MCF 10A (cell line): ENCODE data around the gene ITGA11. TPM values are rescaled to one million over a fixed set of nuclear protein-coding genes. Genes with fewer than 3 reads are reported as not detected.
A peak's percentile ranks its signal among the peaks of the same experiment; 100 is the strongest.

ENCODE experiments used
- BruUV-seq: library from RNA; stranded (reverse); fragments of 400-500 nt; replicated peaks from 2 replicates; lab custom pipeline; 2021; lab: Mats Ljungman, UMichigan
- CTCF ChIA-PET: fragments of 300-600 bp; sonication (Branson Sonifier 250); formaldehyde crosslinking; extraction: SDS; loops from one replicate; lab custom pipeline; 2021; ENCODE audit warnings: antibody characterized with exemption, inconsistent platforms; lab: Yijun Ruan, JAX
- POLR2A ChIA-PET: fragments of 300-600, 350-650 bp; sonication (Branson Sonifier 250); formaldehyde crosslinking; extraction: SDS; loops from one replicate; lab custom pipeline; 2020; ENCODE audit warnings: antibody characterized with exemption, inconsistent platforms; lab: Yijun Ruan, JAX
- DNase-seq: peaks from one replicate; pipeline ENCODE4 v3.0.0-alpha.2; 2018; ENCODE audit not compliant: unreplicated experiment
- H3K27ac Mint-ChIP-seq: one replicate; pipeline ENCODE4 v1.8.0; 2022; ENCODE audit warnings: mild to moderate bottlenecking, low read depth, mixed read lengths; ENCODE audit not compliant: unreplicated experiment
- H3K27me3 Mint-ChIP-seq: one replicate; pipeline ENCODE4 v1.8.0; 2022; ENCODE audit warnings: mixed read lengths; ENCODE audit not compliant: insufficient read depth, unreplicated experiment
- H3K36me3 Mint-ChIP-seq: one replicate; pipeline ENCODE4 v1.8.0; 2022; ENCODE audit warnings: mild to moderate bottlenecking, moderate library complexity, mixed read lengths; ENCODE audit not compliant: insufficient read depth, unreplicated experiment
- H3K4me1 Mint-ChIP-seq: one replicate; pipeline ENCODE4 v1.8.0; 2022; ENCODE audit warnings: mixed read lengths; ENCODE audit not compliant: insufficient read depth, unreplicated experiment
- H3K4me3 Mint-ChIP-seq: one replicate; pipeline ENCODE4 v1.8.0; 2022; ENCODE audit warnings: mild to moderate bottlenecking, moderate library complexity, mixed read lengths; ENCODE audit not compliant: unreplicated experiment
- H3K9me3 Mint-ChIP-seq: one replicate; pipeline ENCODE4 v1.8.0; 2022; ENCODE audit warnings: mixed read lengths; ENCODE audit not compliant: unreplicated experiment
- CTCF ChIP-seq: fragments of 200-600 bp; IDR thresholded peaks from one replicate; pipeline ENCODE4 v1.8.0; 2022; ENCODE audit warnings: antibody characterized with exemption, mild to moderate bottlenecking; ENCODE audit not compliant: unreplicated experiment
- intact Hi-C: fragments of 100-400 bp; cut with micrococcal nuclease; formaldehyde crosslinking; loops from 2 replicates; pipeline ENCODE4 v1.14.1; 2022
- total RNA-seq: library from RNA; stranded (reverse); gene quantifications from 2 replicates; pipeline ENCODE4 v1.2.3, GENCODE V29; 2022

ITGA11 gene
- total RNA-seq, 1 experiment from 2014 or later = 0.19 TPM

- POLR2A ChIA-PET = no interaction called here
- BruUV-seq = no TSS peak
- CTCF ChIA-PET = interaction anchor here (0.6 to 1.7 kb wide), 7 partner anchors 10 to 166 kb away, joined by 3 to 7 read pairs (median 3); no protein-coding TSS in a partner anchor
- Mint-ChIP-seq H3K4me1 (peaks cover 11% of the 10 kb centered on the region), H3K36me3 (no peaks in the 10 kb centered on the region), H3K4me3 (no peak overlapping the region), H3K9me3 (peaks cover 7% of the 10 kb centered on the region), H3K27me3 (no peaks in the 10 kb centered on the region), H3K27ac (peak overlapping the region; percentile 0)
- DNase-seq = peak; percentile 76
- TF ChIP-seq CTCF = no peak
- intact Hi-C loops = no loop called here
Observed at GRCh38 chr15:68384451-68385239, 47.3 kb downstream of the ITGA11 start.

- CTCF ChIA-PET = interaction anchor here (0.6 to 1.8 kb wide), 10 partner anchors 10 to 429 kb away, joined by 3 to 12 read pairs (median 4); no protein-coding TSS in a partner anchor
- peaks cover 11% of the 10 kb centered on the region for H3K4me1 Mint-ChIP-seq
- H3K27me3 Mint-ChIP-seq = no peaks in the 10 kb centered on the region
- intact Hi-C loops = loop anchor here (1.0 kb wide), 2 partner anchors 77 to 130 kb away; no protein-coding TSS in a partner anchor
- peaks cover 7% of the 10 kb centered on the region for H3K9me3 Mint-ChIP-seq
- POLR2A ChIA-PET = no interaction called here
- H3K4me3 Mint-ChIP-seq = no peak overlapping the region
- peak; percentile 70 for DNase-seq
- peaks cover 6% of the 10 kb centered on the region for H3K36me3 Mint-ChIP-seq
- no TSS peak for BruUV-seq
- TF ChIP-seq CTCF = peak; percentile 54
- H3K27ac Mint-ChIP-seq = no peak overlapping the region
Observed at GRCh38 chr15:68383161-68384074, 48.5 kb downstream of the ITGA11 start.

- ChIA-PET POLR2A (no interaction called here), CTCF (interaction anchor here (0.5 to 1.8 kb wide), 8 partner anchors 9 to 428 kb away, joined by 3 to 12 read pairs (median 4); no protein-coding TSS in a partner anchor)
- H3K4me3 Mint-ChIP-seq = no peak overlapping the region
Observed at GRCh38 chr15:68382286-68383007, 49.5 kb downstream of the ITGA11 start.

More at GRCh38 chr15:68382286-68383007, 49.5 kb downstream of the ITGA11 start:
- Mint-ChIP-seq H3K27ac (no peak overlapping the region), H3K4me1 (peaks cover 11% of the 10 kb centered on the region), H3K27me3 (no peaks in the 10 kb centered on the region), H3K36me3 (peaks cover 6% of the 10 kb centered on the region), H3K9me3 (peaks cover 7% of the 10 kb centered on the region)
- BruUV-seq = no TSS peak
- intact Hi-C loops = loop anchor here (1.0 kb wide), 2 partner anchors 76 to 129 kb away; no protein-coding TSS in a partner anchor
- DNase-seq = no peak
- no peak for TF ChIP-seq CTCF
